Mucosa of rectum (tissue), 2 donors: ENCODE measurements around the gene SP6.

ENCODE experiments used
- H3K27ac ChIP-seq, 2 donors: one replicate each; pipeline ENCODE4 v1.7.0; 2013; ENCODE audit warnings: inconsistent platforms in 2 of 2, low read depth in 2 of 2, low read length in 2 of 2
- H3K27me3 ChIP-seq, 2 donors: one replicate each; pipeline ENCODE4 v1.7.0; 2013; ENCODE audit warnings: low read length in 2 of 2; ENCODE audit not compliant: control insufficient read depth in 2 of 2, insufficient read depth in 2 of 2
- H3K36me3 ChIP-seq, 2 donors: one replicate each; pipeline ENCODE4 v1.7.0; 2013; ENCODE audit warnings: low read length in 2 of 2; ENCODE audit not compliant: control insufficient read depth in 2 of 2, insufficient read depth in 2 of 2
- H3K4me1 ChIP-seq, 2 donors: one replicate each; pipeline ENCODE4 v1.7.0; 2013; ENCODE audit warnings: low read length in 2 of 2, mild to moderate bottlenecking in 1 of 2; ENCODE audit not compliant: control insufficient read depth in 2 of 2, insufficient read depth in 2 of 2
- H3K4me3 ChIP-seq, 2 donors: one replicate each; pipeline ENCODE4 v1.7.0; 2013; ENCODE audit warnings: low read length in 2 of 2
- H3K9ac ChIP-seq, 2 donors: one replicate each; pipeline ENCODE4 v1.7.0; 2013; ENCODE audit warnings: low read length in 2 of 2, low read depth in 1 of 2, mild to moderate bottlenecking in 1 of 2
- H3K9me3 ChIP-seq, 2 donors: one replicate each; pipeline ENCODE4 v1.7.0; 2013; ENCODE audit warnings: low read length in 2 of 2; ENCODE audit not compliant: control insufficient read depth in 2 of 2
- donor health status: healthy.
- donor health status: Normal muscosa, but diverticular disease.

Gene SP6

GRCh38 chr17:47812146-47812920 is 38.6 kb downstream of the SP6 start:
- Histone ChIP-seq H3K36me3 (peaks cover 75 to 81% of the 10 kb centered on the region in 2 donors), H3K9ac (no peak overlapping the region)

GRCh38 chr17:47811709-47812108 is 39.3 kb downstream of the SP6 start:
- no peaks in the 10 kb centered on the region for H3K9me3 ChIP-seq
- peaks cover 76 to 82% of the 10 kb centered on the region in 2 donors for H3K36me3 ChIP-seq
- no peak overlapping the region for H3K9ac ChIP-seq
- no peaks in the 10 kb centered on the region for H3K27me3 ChIP-seq
- peak overlapping the region; percentile 83 to 84 for H3K27ac ChIP-seq
- H3K4me1 ChIP-seq = peaks cover 23 to 24% of the 10 kb centered on the region in 2 donors
- H3K4me3 ChIP-seq = no peak overlapping the region

More at GRCh38 chr17:47812146-47812920, 38.6 kb downstream of the SP6 start:
- Histone ChIP-seq H3K4me3 (no peak overlapping the region), H3K27ac (peak overlapping the region in 1 of 2 donors; percentile 83), H3K9me3 (no peaks in the 10 kb centered on the region), H3K27me3 (no peaks in the 10 kb centered on the region), H3K4me1 (peaks cover 23 to 24% of the 10 kb centered on the region in 2 donors)

GRCh38 chr17:47810901-47811635 is 39.9 kb downstream of the SP6 start:
- Histone ChIP-seq H3K27ac (peak overlapping the region; percentile 83 to 84), H3K4me3 (peak overlapping the region in 1 of 2 donors; percentile 25), H3K4me1 (peaks cover 23 to 24% of the 10 kb centered on the region in 2 donors), H3K36me3 (peaks cover 72 to 78% of the 10 kb centered on the region in 2 donors), H3K9ac (peak overlapping the region in 1 of 2 donors; percentile 11), H3K27me3 (no peaks in the 10 kb centered on the region), H3K9me3 (no peaks in the 10 kb centered on the region)

- Histone ChIP-seq H3K9me3 (no peaks in the 10 kb centered on the region), H3K27ac (peak overlapping the region; percentile 83 to 84), H3K27me3 (no peaks in the 10 kb centered on the region), H3K9ac (peak overlapping the region in 1 of 2 donors; percentile 16), H3K4me3 (peak overlapping the region in 1 of 2 donors; percentile 25), H3K36me3 (peaks cover 64 to 70% of the 10 kb centered on the region in 2 donors), H3K4me1 (peaks cover 23 to 24% of the 10 kb centered on the region in 2 donors)
These were observed 40.7 kb downstream of the SP6 start for GRCh38 chr17:47810200-47810821.

GRCh38 chr17:47808830-47809480 is 42.0 kb downstream of the SP6 start:
- H3K27ac ChIP-seq = no peak overlapping the region
- H3K4me3 ChIP-seq = no peak overlapping the region
- H3K9ac ChIP-seq = no peak overlapping the region
- peaks cover 21 to 24% of the 10 kb centered on the region in 2 donors for H3K4me1 ChIP-seq
- no peaks in the 10 kb centered on the region for H3K9me3 ChIP-seq
- H3K36me3 ChIP-seq = peaks cover 52 to 57% of the 10 kb centered on the region in 2 donors
- no peaks in the 10 kb centered on the region for H3K27me3 ChIP-seq

- H3K4me3 ChIP-seq = no peak overlapping the region
These were observed 42.7 kb downstream of the SP6 start for GRCh38 chr17:47808036-47808829.

GRCh38 chr17:47807421-47807820 is 43.5 kb downstream of the SP6 start:
- H3K9ac ChIP-seq = no peak overlapping the region
- H3K4me1 ChIP-seq = peaks cover 21 to 24% of the 10 kb centered on the region in 2 donors
- no peak overlapping the region for H3K4me3 ChIP-seq
- H3K36me3 ChIP-seq = peaks cover 44 to 45% of the 10 kb centered on the region in 2 donors
- H3K9me3 ChIP-seq = no peaks in the 10 kb centered on the region
- H3K27me3 ChIP-seq = no peaks in the 10 kb centered on the region
- H3K27ac ChIP-seq = no peak overlapping the region

More at GRCh38 chr17:47808036-47808829, 42.7 kb downstream of the SP6 start:
- H3K9ac ChIP-seq = no peak overlapping the region
- H3K27me3 ChIP-seq = no peaks in the 10 kb centered on the region
- H3K27ac ChIP-seq = no peak overlapping the region
- H3K9me3 ChIP-seq = no peaks in the 10 kb centered on the region
- H3K4me1 ChIP-seq = peaks cover 21 to 24% of the 10 kb centered on the region in 2 donors
- peaks cover 49 to 51% of the 10 kb centered on the region in 2 donors for H3K36me3 ChIP-seq

GRCh38 chr17:47806913-47807255 is 44.1 kb downstream of the SP6 start:
- Histone ChIP-seq H3K27ac (no peak overlapping the region), H3K36me3 (peaks cover 39 to 43% of the 10 kb centered on the region in 2 donors), H3K4me3 (no peak overlapping the region), H3K27me3 (no peaks in the 10 kb centered on the region), H3K4me1 (peaks cover 21% of the 10 kb centered on the region in 2 donors), H3K9ac (no peak overlapping the region), H3K9me3 (no peaks in the 10 kb centered on the region)
